HepG2 (cell line): ENCODE results near the gene MSX2. TPM values are rescaled to one million over a fixed set of nuclear protein-coding genes. Genes with fewer than 3 reads are reported as not detected.

Source experiments
- ATAC-seq: fragments of 200-7000 bp; cut with Tn5 transposase; 3 replicates; pipeline ENCODE4 v1.9.1; 2020; ENCODE audit warnings: mild to moderate bottlenecking, moderate library complexity
- BruUV-seq: library from RNA; stranded (reverse); fragments of 400-500 nt; replicated peaks from 2 replicates; lab custom pipeline; 2021; lab: Mats Ljungman, UMichigan
- CTCF ChIA-PET: fragments of 300-600 bp; formaldehyde crosslinking; extraction: SDS; loops from one replicate; lab custom pipeline; 2021; ENCODE audit warnings: low total read pairs, inconsistent platforms, low intra/inter-chr PET ratio; lab: Yijun Ruan, JAX
- POLR2A ChIA-PET: fragments of 350-600 bp; sonication (Branson Sonifier 250); formaldehyde crosslinking; loops from one replicate; lab custom pipeline; 2020; ENCODE audit warnings: antibody characterized with exemption, inconsistent platforms; lab: Yijun Ruan, JAX
- DNase-seq: peaks from one replicate; pipeline ENCODE4 v3.0.0-alpha.2; 2015; ENCODE audit warnings: low spot score
- FAIRE-seq: peaks from 3 replicates; lab custom pipeline; 2011; peaks lifted over from hg19 to GRCh38; lab: Jason Lieb, UNC
- H2AFZ ChIP-seq: one replicate; pipeline ENCODE4 v1.6.1; 2011; ENCODE audit warnings: low read length, inconsistent platforms
- H3K27ac ChIP-seq: fragments of 300-600 bp; 3 replicates; pipeline ENCODE4 v1.8.0; 2011; ENCODE audit warnings: mixed run types, mild to moderate bottlenecking, mixed read lengths, low read length, inconsistent platforms; ENCODE audit not compliant: insufficient read depth; ENCODE audit errors: extremely low read length
- H3K27me3 ChIP-seq, 2 experiments: fragments of 200-600 bp in 1 of 2; 2 replicates in 1 of 2; 3 replicates in 1 of 2; pipeline versions ENCODE4 v1.6.0 to v1.8.0; 2011; ENCODE audit warnings: low read length in 2 of 2, mild to moderate bottlenecking in 2 of 2, moderate library complexity in 2 of 2, inconsistent platforms in 1 of 2; ENCODE audit not compliant: insufficient read depth in 2 of 2, control insufficient read depth in 1 of 2
- H3K36me3 ChIP-seq, 2 experiments: fragments of 200-600 bp in 1 of 2; replicated peaks in 1 of 2; 2 replicates in 1 of 2; 3 replicates in 1 of 2; pipeline versions ENCODE4 v1.5.1 to v1.8.0; 2011; ENCODE audit warnings: low read length in 2 of 2, inconsistent platforms in 1 of 2; ENCODE audit not compliant: insufficient read depth in 2 of 2, control insufficient read depth in 1 of 2
- H3K4me1 ChIP-seq: 2 replicates; pipeline ENCODE4 v1.5.1; 2012; ENCODE audit warnings: low read length, inconsistent platforms; ENCODE audit not compliant: insufficient read depth
- H3K4me2 ChIP-seq: 2 replicates; pipeline ENCODE4 v1.6.0; 2011; ENCODE audit warnings: low read depth, low read length, inconsistent platforms
- H3K4me3 ChIP-seq, 3 experiments: fragments of 200-600 bp in 1 of 3; sonication (generic), shearing (Covaris generic) in 1 of 3; replicated peaks in 1 of 3; 2 replicates each; pipeline ENCODE4 v1.5.1; 2011 to 2016; ENCODE audit warnings: low read length in 3 of 3, inconsistent platforms in 2 of 3, low read depth in 2 of 3, mild to moderate bottlenecking in 2 of 3, control low read depth in 1 of 3, mixed read lengths in 1 of 3; ENCODE audit not compliant: insufficient read depth in 1 of 3
- H3K79me2 ChIP-seq: one replicate; pipeline ENCODE4 v1.6.1; 2011; ENCODE audit warnings: low read length, inconsistent platforms; ENCODE audit not compliant: insufficient read depth
- H3K9ac ChIP-seq: 2 replicates; pipeline ENCODE4 v1.6.0; 2011; ENCODE audit warnings: mild to moderate bottlenecking, low read depth, low read length, inconsistent platforms; ENCODE audit not compliant: insufficient read depth
- H3K9me3 ChIP-seq: 2 replicates; pipeline ENCODE4 v1.5.1; 2012; ENCODE audit warnings: mild to moderate bottlenecking, low read length
- H4K20me1 ChIP-seq: 2 replicates; pipeline ENCODE4 v1.6.0; 2011; ENCODE audit warnings: inconsistent platforms, mild to moderate bottlenecking, low read length, moderate library complexity; ENCODE audit not compliant: insufficient read depth
- ADNP ChIP-seq: sonication (generic); formaldehyde crosslinking; IDR thresholded peaks from 2 replicates; pipeline ENCODE4 v1.4.0; 2020; ENCODE audit warnings: missing genetic modification reagents
- ATF2 ChIP-seq: sonication (generic); formaldehyde crosslinking; IDR thresholded peaks from 2 replicates; pipeline ENCODE4 v1.4.0; 2020; ENCODE audit warnings: missing genetic modification reagents
- BHLHE40 ChIP-seq: IDR thresholded peaks from 2 replicates; pipeline ENCODE4 v1.6.1; 2011; ENCODE audit warnings: low read length, improper control_type of control experiment
- HMGXB3 ChIP-seq: sonication (generic); formaldehyde crosslinking; IDR thresholded peaks from 2 replicates; pipeline ENCODE4 v1.4.0; 2020; ENCODE audit warnings: missing genetic modification reagents, borderline replicate concordance
- HNRNPLL ChIP-seq: fragments of 200-400 bp; formaldehyde crosslinking; IDR thresholded peaks from 2 replicates; pipeline ENCODE4 v1.6.1; 2017; ENCODE audit warnings: mild to moderate bottlenecking, low read depth, low read length; ENCODE audit not compliant: poor library complexity, severe bottlenecking
- MTA1 ChIP-seq: sonication (generic); formaldehyde crosslinking; IDR thresholded peaks from 2 replicates; pipeline ENCODE4 v1.4.0; 2020; ENCODE audit warnings: missing genetic modification reagents, mild to moderate bottlenecking, borderline replicate concordance
- RFX5 ChIP-seq: IDR thresholded peaks from 2 replicates; pipeline ENCODE4 v1.6.1; 2011; ENCODE audit warnings: low read depth, low read length, improper control_type of control experiment
- SALL1 ChIP-seq: sonication (generic); formaldehyde crosslinking; IDR thresholded peaks from 2 replicates; pipeline ENCODE4 v1.8.0; 2022; ENCODE audit warnings: mild to moderate bottlenecking, missing genetic modification reagents
- SKI ChIP-seq: fragments of 450-650 bp; IDR thresholded peaks from one replicate; pipeline ENCODE4 v1.6.1; 2018; ENCODE audit warnings: mild to moderate bottlenecking; ENCODE audit not compliant: partially characterized antibody
- SRSF9 ChIP-seq: fragments of 200-400 bp; formaldehyde crosslinking; IDR thresholded peaks from 2 replicates; pipeline ENCODE4 v1.6.1; 2018; ENCODE audit warnings: borderline replicate concordance, mild to moderate bottlenecking, low read depth, low read length; ENCODE audit not compliant: insufficient read depth, poor library complexity, severe bottlenecking
- XRCC5 ChIP-seq: fragments of 200-400 bp; formaldehyde crosslinking; optimal IDR thresholded peaks from 2 replicates; pipeline ENCODE3; 2017; ENCODE audit warnings: mild to moderate bottlenecking, low read length
- ZBTB2 ChIP-seq: sonication (generic); formaldehyde crosslinking; IDR thresholded peaks from 2 replicates; pipeline ENCODE4 v1.8.0; 2022; ENCODE audit warnings: low read depth, missing genetic modification reagents
- ZNF768 ChIP-seq: sonication (generic); formaldehyde crosslinking; IDR thresholded peaks from 2 replicates; pipeline ENCODE4 v1.4.0; 2020; ENCODE audit warnings: missing genetic modification reagents
- WGBS: methylation state at CpG from one replicate; pipeline ENCODE4 v1.1.6; 2017; ENCODE audit warnings: low lambda C conversion rate; 5-methylcytosine and 5-hydroxymethylcytosine counted together
- in situ Hi-C: cut with HindIII; loops from 2 replicates; pipeline ENCODE4 v1.10.0; 2017; ENCODE audit warnings: low pct_unique_long_range_greater_than_20kb; ENCODE audit not compliant: extremely low pct_ligation_motif_present
- intact Hi-C: fragments of 100-400 bp; cut with micrococcal nuclease; formaldehyde crosslinking; loops from one replicate; pipeline ENCODE4 v1.10.0; 2022; ENCODE audit not compliant: unreplicated experiment
- polyA plus RNA-seq, 8 experiments: library from polyadenylated mRNA; depleted of rRNA in 3 of 8; stranded (reverse) in 7 of 8; unstranded in 1 of 8; fragments of >200 nt; fragmentation: Illumina TruSeq in 4 of 8; extraction: Trizol in 4 of 8; gene quantifications; 2 replicates each; pipeline versions ENCODE4 v1.2.1 to v1.2.3, GENCODE V29; 2011 to 2016; ENCODE audit warnings: low read depth in 4 of 8, missing spikeins in 1 of 8, mixed read lengths in 1 of 8; ENCODE audit not compliant: insufficient read depth in 1 of 8
- total RNA-seq, 5 experiments: library from RNA; depleted of rRNA; stranded (reverse); fragments of >200 nt; fragmentation: Illumina TruSeq; extraction: Trizol; gene quantifications; 2 replicates each; pipeline ENCODE4 v1.2.3, GENCODE V29; 2016; ENCODE audit warnings: low read depth in 1 of 5

MSX2 gene
- total and polyA plus RNA-seq, 2 of the 13 experiments (the other 11 are each of a cell fraction or from before 2014, with no cell fraction given) = not detected

GRCh38 chr5:174720612-174721529 lies 3.5 kb upstream of the MSX2 start:
- ChIA-PET POLR2A (no interaction called here), CTCF (no interaction called here)
- ATAC-seq = peak; percentile 67; the same call in 2 of the 3 replicates
- H4K20me1 ChIP-seq = 0 out of 2 replicates have a peak, but pooled peaks cover 5% of the 10 kb centered on the region
- H3K9ac ChIP-seq = no peak overlapping the region
- H3K27me3 ChIP-seq = peaks cover 17 to 56% of the 10 kb centered on the region in 2 experiments
- no peak overlapping the region; a peak in 1 of 6 replicates for H3K4me3 ChIP-seq
- H2AFZ ChIP-seq = no peak overlapping the region
- peak; percentile 2 for DNase-seq
- H3K36me3 ChIP-seq = no peaks in the 10 kb centered on the region
- H3K9me3 ChIP-seq = no peaks in the 10 kb centered on the region
- H3K4me1 ChIP-seq = no peaks in the 10 kb centered on the region; the same call in 1 of the 2 replicates
- no TSS peak for BruUV-seq
- FAIRE-seq = no peak
- in situ Hi-C loops = no loop called here
- H3K79me2 ChIP-seq = no peaks in the 10 kb centered on the region
- TF ChIP-seq ATF2 (CRISPR knock-in tag) (no peak), ZBTB2 (no peak), ZNF768 (CRISPR knock-in tag) (peak; percentile 91), HNRNPLL (peak; percentile 22), RFX5 (no peak), MTA1 (CRISPR knock-in tag) (no peak), SKI (no peak), SALL1 (CRISPR knock-in tag) (no peak), BHLHE40 (no peak), XRCC5 (no peak), SRSF9 (no peak), HMGXB3 (CRISPR knock-in tag) (no peak), ADNP (no peak)
- H3K4me2 ChIP-seq = peak overlapping the region; percentile 42
- 20% methylated on average over 9 of the region's 75 CpGs for WGBS
- no peak overlapping the region for H3K27ac ChIP-seq
- intact Hi-C loops = no loop called here
